Kasumi-1 (cell line): Measurements from ENCODE around the gene TRAF2.

Experiments used
- DNase-seq, 2 experiments: peaks; one replicate each; lab custom pipeline; 2025; lab: John Stamatoyannopoulos, UW

Gene TRAF2

DNA sequence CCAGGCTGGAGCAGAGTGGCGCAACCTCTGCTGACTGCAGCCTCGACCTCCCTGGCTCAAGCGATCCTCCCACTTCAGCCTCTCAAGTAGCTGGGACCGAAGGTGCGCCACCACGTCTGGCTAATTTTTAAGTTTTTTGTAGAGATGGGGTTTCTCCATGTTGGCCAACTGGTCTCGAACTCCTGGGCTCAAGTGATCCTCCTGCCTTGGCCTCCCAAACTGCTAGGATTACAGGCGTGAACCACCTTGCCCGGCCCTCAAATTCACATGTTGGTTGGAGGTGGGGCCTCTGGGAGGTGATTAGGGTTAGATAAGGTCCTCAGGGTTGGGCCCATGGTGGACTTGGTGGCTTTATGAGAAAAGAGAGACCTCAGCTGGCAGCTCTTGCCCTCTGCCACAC lies 75.8 kb downstream of the TRAF2 start:
- no peak for DNase-seq

GRCh38 chr9:136962701-136963248 lies 76.5 kb downstream of the TRAF2 start:
- no peak for DNase-seq

DNA sequence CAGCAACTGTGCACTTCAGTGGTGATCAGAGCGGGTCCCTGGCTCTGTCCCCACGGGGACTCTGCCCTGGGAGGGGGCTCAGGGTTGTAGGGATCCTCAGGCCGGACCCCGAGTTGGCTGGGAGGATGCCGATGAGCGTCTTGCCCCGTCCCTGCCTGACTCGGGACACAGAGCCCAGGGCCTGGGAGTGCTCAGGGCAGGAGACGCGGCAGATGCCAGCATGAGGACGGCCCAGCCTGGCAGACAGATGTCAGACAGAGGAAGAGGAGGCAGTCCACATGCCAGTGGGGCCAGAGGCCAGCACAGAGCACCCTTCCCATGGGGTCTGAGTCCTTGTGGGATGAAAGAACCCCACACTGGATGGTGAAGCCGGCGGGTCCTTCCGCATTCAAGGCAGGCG lies 77.0 kb downstream of the TRAF2 start:
- no peak for DNase-seq

DNA sequence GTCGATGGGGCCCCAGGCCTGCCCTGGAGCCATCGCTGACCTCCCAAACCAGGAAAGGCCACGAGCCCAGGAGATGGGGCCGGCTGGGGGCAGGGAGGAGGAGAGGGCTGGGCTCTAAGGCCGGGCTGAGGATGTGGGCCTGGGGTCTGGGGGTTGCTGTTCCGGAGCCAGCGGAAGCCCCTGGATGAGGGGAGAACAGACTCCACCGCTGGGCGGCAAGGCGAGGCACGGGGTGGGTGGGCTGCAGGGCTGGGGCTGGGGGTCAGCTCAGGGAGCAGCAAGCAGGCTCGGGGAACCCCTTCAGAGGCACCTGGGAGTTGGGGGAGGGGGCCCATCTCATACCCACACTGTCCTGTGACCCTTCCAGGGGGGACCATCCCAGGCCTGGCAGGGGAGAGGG lies 77.4 kb downstream of the TRAF2 start:
- no peak for DNase-seq

DNA sequence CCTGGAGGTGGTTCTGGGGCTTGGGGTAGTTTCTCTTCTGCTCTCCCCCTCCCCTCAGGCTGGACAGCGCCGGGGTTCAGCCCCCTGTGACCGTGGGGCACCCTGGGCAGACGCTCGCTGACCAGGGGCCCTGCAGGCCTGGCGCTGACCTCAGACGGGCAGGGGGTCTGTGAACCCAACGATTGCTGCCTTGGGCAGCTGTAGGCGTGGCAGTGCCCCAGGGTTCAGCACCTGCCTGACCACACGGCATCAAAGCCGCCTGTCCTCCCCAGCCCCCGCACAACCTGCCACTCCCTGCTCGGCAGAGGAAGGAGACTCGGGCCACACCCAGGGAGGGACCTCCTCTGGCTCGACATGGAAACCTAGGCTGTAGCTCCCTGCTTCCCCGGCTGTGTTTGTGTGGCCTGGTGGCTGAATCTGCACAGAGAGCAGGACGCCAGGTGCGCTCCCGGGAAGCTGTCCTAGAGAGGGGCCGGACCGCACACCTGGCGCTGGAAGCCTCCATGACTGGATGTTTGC lies 77.9 kb downstream of the TRAF2 start:
- no peak for DNase-seq

DNA sequence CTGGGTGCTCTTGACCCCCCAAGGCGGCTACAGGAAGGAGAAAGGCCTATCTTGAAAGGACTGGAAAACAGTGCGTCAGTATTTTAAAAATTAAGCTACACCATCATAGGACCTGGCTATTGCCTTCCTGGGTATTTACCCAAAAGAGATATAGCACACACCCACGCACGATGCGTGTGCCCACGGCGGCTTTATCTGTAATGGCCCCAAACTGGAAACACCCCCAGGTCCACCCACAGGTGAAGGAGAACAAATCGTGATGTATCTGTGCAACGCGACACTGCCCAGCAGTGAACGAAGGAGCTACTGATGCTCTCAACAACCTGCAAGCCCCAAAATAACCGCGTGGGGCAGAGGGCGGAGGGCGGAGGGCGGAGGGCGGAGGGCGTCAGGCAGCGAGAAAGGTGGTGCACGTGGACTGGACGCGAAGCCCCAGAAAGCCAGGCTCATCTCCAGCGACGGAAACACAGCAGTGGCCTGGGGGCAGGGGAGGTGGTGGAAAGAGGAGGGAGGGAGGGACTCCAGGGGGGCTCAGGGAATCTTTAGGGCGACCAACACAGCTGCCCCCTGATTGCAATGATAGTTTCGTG lies 78.6 kb downstream of the TRAF2 start:
- no peak for DNase-seq

- DNase-seq, result no peak
These were observed 79.6 kb downstream of the TRAF2 start for GRCh38 chr9:136965771-136966484.

GRCh38 chr9:136968333-136969127 lies 82.2 kb downstream of the TRAF2 start:
- DNase-seq, result no peak

DNA sequence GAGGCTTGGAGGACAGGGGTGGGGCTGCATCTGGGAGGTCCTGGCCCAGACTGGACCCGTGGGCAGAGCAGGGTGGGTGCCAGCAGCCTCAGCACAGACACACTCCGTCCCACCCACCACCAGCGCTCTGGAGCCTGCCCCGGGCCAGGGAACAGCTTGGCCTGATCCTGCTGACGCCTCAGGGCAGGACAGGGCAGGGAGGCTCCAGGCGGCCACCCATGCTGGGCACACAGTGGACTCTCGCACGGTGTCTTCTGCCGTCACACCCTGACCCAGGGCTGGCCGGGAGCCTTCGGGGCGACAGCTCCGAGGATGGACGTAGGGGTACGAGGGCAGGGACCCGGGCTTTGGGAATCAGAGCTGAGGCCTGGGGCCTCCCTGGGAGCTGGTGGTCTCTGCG lies 82.8 kb downstream of the TRAF2 start:
- DNase-seq, result no peak

DNA sequence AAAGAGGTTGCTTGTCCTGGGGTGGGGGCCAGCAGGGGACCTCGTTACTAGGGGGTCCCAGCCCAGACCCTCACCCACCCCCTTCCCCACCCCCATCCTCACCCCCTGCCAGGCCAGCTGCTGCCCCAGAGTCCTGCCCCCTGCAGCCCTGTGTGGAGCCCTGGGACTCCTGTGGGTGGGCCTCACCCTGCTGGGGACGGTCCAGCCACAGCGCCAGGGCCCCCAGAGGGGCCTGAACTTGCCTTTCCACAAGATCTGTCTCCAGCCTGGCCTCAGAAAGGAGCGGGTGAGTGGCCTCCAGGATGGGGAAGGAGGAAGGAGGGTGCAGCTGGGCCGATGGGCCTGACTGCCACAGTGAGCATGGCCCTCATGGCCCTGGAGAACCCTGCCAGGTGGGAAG lies 83.5 kb downstream of the TRAF2 start:
- no peak for DNase-seq

GRCh38 chr9:136970361-136970760 lies 84.0 kb downstream of the TRAF2 start:
- no peak for DNase-seq

DNA sequence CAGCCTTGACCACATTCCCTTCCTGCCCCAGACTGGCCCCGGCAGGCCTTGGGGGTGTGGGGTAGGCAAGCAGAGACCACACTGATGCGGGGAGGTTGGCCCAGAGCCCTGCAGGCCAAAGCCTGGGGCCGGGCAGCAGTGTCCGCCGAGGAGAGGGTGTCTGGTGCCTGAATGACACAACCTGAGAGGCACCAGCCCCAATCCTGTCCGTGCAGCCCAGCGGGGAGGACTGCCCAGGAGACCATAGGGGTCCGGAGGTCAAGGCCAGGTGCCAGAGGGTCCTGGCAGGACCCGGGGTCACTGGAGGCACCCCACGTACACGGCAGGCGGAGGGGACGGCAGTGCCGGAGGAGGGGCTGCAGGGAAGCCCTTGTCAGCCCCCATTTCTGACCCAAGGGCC lies 85.4 kb downstream of the TRAF2 start:
- no peak for DNase-seq

DNA sequence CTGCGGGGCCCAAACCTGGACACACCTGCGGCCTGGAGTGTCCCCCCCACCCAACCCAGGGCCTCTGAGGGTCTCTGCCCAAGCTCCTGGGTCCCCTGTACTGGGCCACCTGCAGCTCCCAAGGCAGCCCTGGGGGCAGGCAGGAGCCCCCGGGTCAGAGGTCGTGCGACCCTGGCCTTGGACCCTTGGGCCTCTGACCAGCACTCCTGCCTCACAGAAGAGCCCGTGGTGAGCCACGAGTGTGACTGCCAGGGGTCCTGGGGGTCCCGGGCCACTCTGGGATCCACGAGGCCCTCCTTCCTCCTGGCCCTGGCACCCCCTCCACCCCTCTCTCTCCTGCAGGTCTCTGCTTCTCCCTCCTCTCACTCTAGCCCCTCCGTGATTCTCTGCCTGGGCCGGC lies 86.0 kb downstream of the TRAF2 start:
- no peak for DNase-seq

GRCh38 chr9:136972743-136973142 lies 86.4 kb downstream of the TRAF2 start:
- DNase-seq, result no peak

GRCh38 chr9:136973618-136974617 lies 87.6 kb downstream of the TRAF2 start:
- DNase-seq, result no peak

DNA sequence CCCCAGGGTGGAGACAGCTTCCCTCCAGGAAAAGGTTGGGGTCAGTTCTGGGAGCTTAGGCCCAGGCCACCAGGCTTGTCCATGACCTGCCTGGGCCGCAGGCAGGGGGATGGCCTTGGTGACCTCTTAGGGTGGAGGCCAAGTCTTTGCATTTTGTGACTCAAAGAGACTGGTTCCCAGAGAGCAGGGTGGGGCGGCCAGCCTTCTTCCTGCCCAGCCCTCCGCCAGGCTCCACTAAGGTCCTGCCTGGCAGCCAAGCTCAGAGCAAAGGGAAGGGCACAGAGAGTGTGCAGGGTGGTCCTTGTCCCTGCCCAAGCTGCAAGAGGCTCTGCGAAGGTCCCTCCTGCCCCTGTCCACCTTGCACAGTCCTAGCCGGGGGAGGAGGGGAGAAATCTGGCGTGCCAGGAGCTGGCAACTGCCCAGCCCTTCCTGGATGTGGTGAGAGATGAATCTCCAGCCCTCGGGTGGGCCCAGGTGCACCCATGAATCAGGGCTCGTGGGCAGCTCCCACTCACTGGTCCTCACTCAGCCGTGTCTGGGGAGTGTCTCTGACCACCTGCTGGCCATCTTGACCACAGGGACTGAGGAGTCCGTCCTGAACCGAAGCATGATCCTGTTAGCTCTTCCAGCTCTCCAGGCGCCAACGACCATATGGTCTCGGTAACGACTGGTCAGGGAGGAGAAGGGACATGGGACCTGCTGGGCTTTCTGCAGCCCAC lies 88.7 kb downstream of the TRAF2 start:
- no peak for DNase-seq

DNA sequence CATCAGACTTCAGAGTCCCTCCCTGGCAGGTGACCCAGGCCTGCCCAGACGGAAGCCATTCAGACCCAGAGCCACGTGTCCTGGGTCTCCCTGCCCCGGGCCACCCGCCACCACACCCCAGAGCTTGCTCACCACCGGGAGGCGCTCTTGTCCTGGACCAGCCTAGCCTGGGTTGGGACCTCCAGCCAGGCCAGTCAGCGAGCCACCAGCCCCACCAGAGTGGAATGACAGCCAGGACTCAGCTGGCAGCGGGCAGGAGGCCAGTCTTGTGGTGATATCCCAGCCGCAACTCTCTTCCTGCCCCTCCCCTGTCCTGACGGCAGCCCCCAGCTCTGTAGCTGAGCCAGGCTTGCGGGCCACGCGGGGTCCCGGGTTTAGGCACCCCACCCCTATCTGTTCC lies 89.3 kb downstream of the TRAF2 start:
- DNase-seq, result no peak
